ENCODE results near the gene RPN1. TPM values are rescaled to one million over a fixed set of nuclear protein-coding genes. Genes with fewer than 3 reads are reported as not detected.
"Not testable (repeated sequence)": the region's sequence is repeated elsewhere in the genome, so short reads cannot be mapped to it uniquely, and the experiment has no call there.

Gene RPN1
- 205 and 243 TPM in 2 replicates for polyA plus RNA-seq (2014; cell fraction: cytosol; rRNA removed)
- 78.6 and 109 TPM in 2 replicates for polyA plus RNA-seq (2014; cell fraction: nucleus; rRNA removed)

GRCh38 chr3:128650096-128651050 is at the start of gene RPN1:
Gene RPN1, minus strand, starts transcription at chr3:128650818. Its CDS starts 18 bp downstream, at chr3:128650800.
- DNase-seq (ENCODE audit: low spot score), result peak; percentile 94

GRCh38 chr3:128698211-128699047 is 47.8 kb upstream of the RPN1 start:
- no peak for DNase-seq (ENCODE audit: low spot score)

GRCh38 chr3:128697341-128697740 is 46.7 kb upstream of the RPN1 start:
- DNase-seq (ENCODE audit: low spot score), result no peak

GRCh38 chr3:128693696-128694095 is 43.1 kb upstream of the RPN1 start:
- DNase-seq (ENCODE audit: low spot score), result no peak

GRCh38 chr3:128689060-128689459 is 38.4 kb upstream of the RPN1 start:
- no peak for DNase-seq (ENCODE audit: low spot score)

- no peak for DNase-seq (ENCODE audit: low spot score)
Measured at GRCh38 chr3:128686465-128686864, 35.8 kb upstream of the RPN1 start.

- DNase-seq (ENCODE audit: low spot score), result no peak
Measured at GRCh38 chr3:128684986-128685726, 34.5 kb upstream of the RPN1 start.

GRCh38 chr3:128683957-128684356 is 33.3 kb upstream of the RPN1 start:
- DNase-seq (ENCODE audit: low spot score), result no peak

GRCh38 chr3:128681369-128681829 is 30.8 kb upstream of the RPN1 start:
- no peak for DNase-seq (ENCODE audit: low spot score)

- peak; percentile 99 for DNase-seq (ENCODE audit: low spot score)
Measured at GRCh38 chr3:128680603-128681368, 30.2 kb upstream of the RPN1 start.

GRCh38 chr3:128679338-128679737 is 28.7 kb upstream of the RPN1 start:
- DNase-seq (ENCODE audit: low spot score), result no peak

GRCh38 chr3:128675802-128676201 is 25.2 kb upstream of the RPN1 start:
- not testable (repeated sequence) for DNase-seq (ENCODE audit: low spot score)

GRCh38 chr3:128674161-128674784 is 23.7 kb upstream of the RPN1 start:
- no peak for DNase-seq (ENCODE audit: low spot score)

GRCh38 chr3:128667641-128668040 is 17.0 kb upstream of the RPN1 start:
- no peak for DNase-seq (ENCODE audit: low spot score)

- no peak for DNase-seq (ENCODE audit: low spot score)
Measured at GRCh38 chr3:128665362-128666021, 14.9 kb upstream of the RPN1 start.

- no peak for DNase-seq (ENCODE audit: low spot score)
Measured at GRCh38 chr3:128663151-128663550, 12.5 kb upstream of the RPN1 start.

- no peak for DNase-seq (ENCODE audit: low spot score)
Measured at GRCh38 chr3:128655531-128655930, 4.9 kb upstream of the RPN1 start.

GRCh38 chr3:128653993-128654805 is 3.6 kb upstream of the RPN1 start:
- peak; percentile 49 for DNase-seq (ENCODE audit: low spot score)
